Tibial nerve (tissue), 4 donors: ENCODE results near the gene GGA3.

Experiments
- CTCF ChIP-seq, 5 experiments: fragments of 200-600 bp in 3 of 5; fragments of 450-650 bp in 2 of 5; sonication (generic) in 3 of 5; IDR thresholded peaks; one replicate each; pipeline ENCODE4 v1.5.1; 2016 to 2019; ENCODE audit warnings: antibody characterized with exemption in 5 of 5, mild to moderate bottlenecking in 3 of 5, moderate library complexity in 2 of 5
- EP300 ChIP-seq, 2 donors: sonication (generic); formaldehyde crosslinking; IDR thresholded peaks; one replicate each; pipeline ENCODE4 v1.6.1; 2017; ENCODE audit warnings: antibody characterized with exemption in 2 of 2, mild to moderate bottlenecking in 1 of 2
- POLR2A ChIP-seq, 2 donors: fragments of 450-650 bp; IDR thresholded peaks; one replicate each; pipeline ENCODE4 v1.6.1; 2017; ENCODE audit warnings: antibody characterized with exemption in 2 of 2, mild to moderate bottlenecking in 2 of 2, moderate library complexity in 2 of 2

DNA sequence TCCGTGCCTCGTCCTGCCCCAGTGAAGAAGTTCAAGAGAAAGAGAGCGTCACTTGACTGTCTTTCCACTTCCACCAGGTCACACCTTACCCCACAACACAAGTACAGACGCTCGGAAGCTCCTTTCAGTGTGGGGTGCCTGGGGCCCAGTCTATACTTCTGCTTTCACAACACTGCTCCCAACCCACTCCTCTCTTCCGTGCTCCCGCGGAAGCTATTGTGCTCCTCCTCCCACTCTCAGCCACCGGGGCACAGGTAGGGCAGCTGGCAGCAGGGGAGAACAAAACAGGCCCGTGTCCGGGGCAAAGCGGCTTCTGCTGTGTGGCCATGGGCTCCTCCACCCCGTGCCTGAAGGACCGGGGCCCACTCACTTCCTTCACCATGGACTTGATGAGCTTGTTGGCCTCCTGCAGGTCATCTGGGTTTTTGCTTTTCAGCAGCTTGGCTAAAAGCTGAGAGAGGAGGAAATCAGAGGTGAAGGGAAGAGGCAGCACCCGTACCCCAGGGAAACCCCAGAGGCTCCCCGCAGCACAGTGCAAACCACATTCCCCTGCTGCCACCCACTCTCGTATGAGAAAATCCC lies 18.9 kb downstream of the GGA3 start:
- TF ChIP-seq CTCF (IDR thresholded peaks at IDR 0.05): no peak
- no peak for TF ChIP-seq EP300 (IDR thresholded peaks at IDR 0.05)
- no peak for TF ChIP-seq POLR2A (IDR thresholded peaks at IDR 0.05)
